Sigmoid colon (tissue), 7 donors: ENCODE results near the gene RPL22. TPM values are rescaled to one million over a fixed set of nuclear protein-coding genes. Genes with fewer than 3 reads are reported as not detected.

ENCODE experiments used
- DNase-seq: peaks from one replicate; pipeline ENCODE4 v3.0.0-alpha.2; 2019
- H3K27ac ChIP-seq, 4 donors: fragments of 200-600 bp; sonication (generic); one replicate each; pipeline ENCODE4 v1.5.1; 2016 to 2019; ENCODE audit warnings: mild to moderate bottlenecking in 1 of 4
- H3K27me3 ChIP-seq, 3 donors: fragments of 200-600 bp; sonication (generic); one replicate each; pipeline ENCODE4 v1.5.1; 2019; ENCODE audit warnings: mild to moderate bottlenecking in 1 of 3
- H3K36me3 ChIP-seq, 4 donors: fragments of 200-600 bp; sonication (generic); one replicate each; pipeline ENCODE4 v1.5.1; 2016 to 2019
- H3K4me1 ChIP-seq, 4 donors: fragments of 200-600 bp; sonication (generic); one replicate each; pipeline ENCODE4 v1.5.1; 2017 to 2019
- H3K4me3 ChIP-seq, 4 donors: fragments of 200-600 bp; sonication (generic); one replicate each; pipeline ENCODE4 v1.5.1; 2017 to 2019; ENCODE audit warnings: mild to moderate bottlenecking in 2 of 4, moderate library complexity in 1 of 4
- H3K9me3 ChIP-seq, 4 donors: fragments of 200-600 bp in 3 of 4; sonication (generic) in 3 of 4; one replicate each; pipeline versions ENCODE4 v1.5.1 to v1.6.1; 2013 to 2019
- EP300 ChIP-seq, 4 donors: sonication (generic); formaldehyde crosslinking; IDR thresholded peaks; one replicate each; pipeline ENCODE4 v1.6.1; 2017; ENCODE audit warnings: antibody characterized with exemption in 4 of 4
- POLR2A ChIP-seq, 2 donors: fragments of 450-650 bp; IDR thresholded peaks; one replicate each; pipeline ENCODE4 v1.6.1; 2016; ENCODE audit warnings: antibody characterized with exemption in 2 of 2, mild to moderate bottlenecking in 2 of 2, moderate library complexity in 2 of 2
- POLR2AphosphoS5 ChIP-seq, 4 donors: sonication (generic); formaldehyde crosslinking; IDR thresholded peaks; one replicate each; pipeline ENCODE4 v1.6.1; 2017; ENCODE audit warnings: antibody characterized with exemption in 4 of 4
- WGBS, 2 donors: extraction: QIAGEN DNeasy Blood & Tissue Kit; methylation state at CpG; one replicate each; pipeline ENCODE4 v1.1.7; 2013; 5-methylcytosine and 5-hydroxymethylcytosine counted together
- intact Hi-C: fragments of 100-400 bp; cut with DNase I; formaldehyde crosslinking; loops from one replicate; pipeline ENCODE4 v1.15.1; 2023
- polyA plus RNA-seq, 3 donors: library from polyadenylated mRNA; stranded (reverse); fragments of 200-250 nt; gene quantifications; one replicate each; pipeline ENCODE4 v1.2.3, GENCODE V29; 2013
- total RNA-seq, 4 donors: library from RNA; depleted of rRNA; stranded (reverse); fragments of >200 nt; gene quantifications; one replicate each; pipeline ENCODE4 v1.1.0, GENCODE V29; 2016
- TF ChIP-seq, protein P1 (sequence below), 4 experiments: fragments of 450-650 bp in 3 of 4; fragments of 200-600 bp in 1 of 4; IDR thresholded peaks; one replicate each; pipeline ENCODE4 v1.5.1; 2016 to 2019; ENCODE audit warnings: antibody characterized with exemption in 4 of 4, mild to moderate bottlenecking in 3 of 4, moderate library complexity in 2 of 4
- donor health status: healthy with polysubstance abuse.
- donor health status: Bipolar disorder and iron deficiency.
- donor health status: healthy.

The RPL22 gene
- total and polyA plus RNA-seq, 7 donors: 166 to 443 (median 267) TPM

DNA sequence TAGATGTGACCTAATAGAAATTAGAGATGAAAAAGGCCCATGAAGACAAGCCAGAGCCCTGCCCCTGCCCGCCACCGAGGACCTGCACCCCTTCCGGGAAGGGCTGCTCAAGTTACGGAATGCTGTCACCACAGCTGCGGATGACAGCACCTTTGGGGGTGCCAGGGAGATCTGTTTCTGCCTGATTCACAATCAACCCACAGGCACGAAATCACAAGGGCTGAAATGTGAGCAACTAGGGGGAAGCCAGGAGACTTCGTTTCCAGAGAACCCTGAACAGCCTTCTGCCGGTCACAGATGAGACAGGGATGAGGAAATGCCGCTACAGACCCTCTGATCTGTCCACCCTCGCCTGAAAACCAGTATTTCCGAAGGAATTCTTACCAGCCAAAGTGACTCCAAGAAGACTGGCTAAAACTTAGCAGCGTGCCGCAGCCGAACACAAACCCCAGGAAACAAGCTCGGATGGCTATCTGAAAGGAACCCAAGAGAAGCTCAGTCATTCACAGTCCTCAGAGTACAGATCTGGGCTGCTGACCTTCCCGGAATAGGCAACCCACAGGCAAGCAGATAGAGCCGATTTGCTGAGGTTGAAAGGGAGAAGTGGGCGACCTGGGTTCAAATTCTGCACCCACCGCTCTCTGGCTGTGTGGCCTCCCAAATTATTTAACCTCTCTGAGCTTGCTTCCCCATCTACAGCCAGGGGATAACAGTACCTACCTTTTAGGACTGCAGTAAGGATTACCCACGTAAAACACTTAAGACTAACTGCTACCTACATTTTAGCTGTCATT lies 35.3 kb upstream of the RPL22 start:
- WGBS, 2 donors: 54 to 69% methylated on average over 20 of the region's 20 CpGs
- Histone ChIP-seq H3K36me3 (peaks cover 11 to 42% (median 18%) of the 10 kb centered on the region in 4 donors), H3K27ac (peak overlapping the region in 2 of 4 donors; percentile 60 to 78), H3K4me3 (peak overlapping the region; percentile 49 to 75 (median 68)), H3K4me1 (peaks cover 0 to 19% (median 14%) of the 10 kb centered on the region in 4 donors), H3K27me3 (peaks cover 0 to 14% (median 7%) of the 10 kb centered on the region in 3 donors), H3K9me3 (no peaks in the 10 kb centered on the region)
- intact Hi-C loops: loop anchor here (2.0 kb wide), 1 partner anchor 36 kb away; the partner anchor contains the start of gene RPL22
- no peak for TF ChIP-seq POLR2A (IDR thresholded peaks at IDR 0.05)
- no peak for TF ChIP-seq POLR2AphosphoS5 (IDR thresholded peaks at IDR 0.05)
- TF ChIP-seq, protein P1, sequence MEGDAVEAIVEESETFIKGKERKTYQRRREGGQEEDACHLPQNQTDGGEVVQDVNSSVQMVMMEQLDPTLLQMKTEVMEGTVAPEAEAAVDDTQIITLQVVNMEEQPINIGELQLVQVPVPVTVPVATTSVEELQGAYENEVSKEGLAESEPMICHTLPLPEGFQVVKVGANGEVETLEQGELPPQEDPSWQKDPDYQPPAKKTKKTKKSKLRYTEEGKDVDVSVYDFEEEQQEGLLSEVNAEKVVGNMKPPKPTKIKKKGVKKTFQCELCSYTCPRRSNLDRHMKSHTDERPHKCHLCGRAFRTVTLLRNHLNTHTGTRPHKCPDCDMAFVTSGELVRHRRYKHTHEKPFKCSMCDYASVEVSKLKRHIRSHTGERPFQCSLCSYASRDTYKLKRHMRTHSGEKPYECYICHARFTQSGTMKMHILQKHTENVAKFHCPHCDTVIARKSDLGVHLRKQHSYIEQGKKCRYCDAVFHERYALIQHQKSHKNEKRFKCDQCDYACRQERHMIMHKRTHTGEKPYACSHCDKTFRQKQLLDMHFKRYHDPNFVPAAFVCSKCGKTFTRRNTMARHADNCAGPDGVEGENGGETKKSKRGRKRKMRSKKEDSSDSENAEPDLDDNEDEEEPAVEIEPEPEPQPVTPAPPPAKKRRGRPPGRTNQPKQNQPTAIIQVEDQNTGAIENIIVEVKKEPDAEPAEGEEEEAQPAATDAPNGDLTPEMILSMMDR (IDR thresholded peaks at IDR 0.05): no peak
- TF ChIP-seq EP300 (IDR thresholded peaks at IDR 0.05): no peak
- no peak for DNase-seq

DNA sequence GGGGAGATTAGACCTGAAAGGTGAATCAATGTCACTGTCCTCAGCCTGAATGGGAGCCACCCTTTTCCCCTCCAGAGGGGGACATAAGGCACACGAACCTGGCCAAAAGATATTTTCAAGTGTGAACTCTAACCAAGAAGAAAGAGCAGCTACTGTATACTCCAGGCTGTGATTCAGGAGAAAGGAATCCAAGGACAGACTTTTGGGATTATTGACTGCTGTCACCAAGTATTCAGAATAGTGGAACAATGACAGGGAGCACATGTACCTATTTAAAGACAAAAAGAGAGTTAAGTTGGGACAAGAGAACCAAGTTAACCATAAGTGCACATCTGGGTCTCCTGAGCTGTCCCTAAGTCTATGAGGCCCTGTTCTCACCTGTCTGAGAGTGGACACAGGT lies 34.0 kb upstream of the RPL22 start:
- Histone ChIP-seq H3K27me3 (peaks cover 0 to 1% (median 0%) of the 10 kb centered on the region in 3 donors), H3K36me3 (peaks cover 17 to 54% (median 20%) of the 10 kb centered on the region in 4 donors), H3K4me1 (peaks cover 0 to 19% (median 14%) of the 10 kb centered on the region in 4 donors), H3K27ac (no peak overlapping the region), H3K4me3 (no peak overlapping the region), H3K9me3 (no peaks in the 10 kb centered on the region)
- TF ChIP-seq POLR2A (IDR thresholded peaks at IDR 0.05) (no peak), POLR2AphosphoS5 (IDR thresholded peaks at IDR 0.05) (no peak), EP300 (IDR thresholded peaks at IDR 0.05) (no peak)
- TF ChIP-seq, protein P1 (IDR thresholded peaks at IDR 0.05): no peak
- WGBS, 2 donors: 63 to 73% methylated on average over 1 of the region's 1 CpG
- DNase-seq: no peak
- intact Hi-C loops: no loop called here

DNA sequence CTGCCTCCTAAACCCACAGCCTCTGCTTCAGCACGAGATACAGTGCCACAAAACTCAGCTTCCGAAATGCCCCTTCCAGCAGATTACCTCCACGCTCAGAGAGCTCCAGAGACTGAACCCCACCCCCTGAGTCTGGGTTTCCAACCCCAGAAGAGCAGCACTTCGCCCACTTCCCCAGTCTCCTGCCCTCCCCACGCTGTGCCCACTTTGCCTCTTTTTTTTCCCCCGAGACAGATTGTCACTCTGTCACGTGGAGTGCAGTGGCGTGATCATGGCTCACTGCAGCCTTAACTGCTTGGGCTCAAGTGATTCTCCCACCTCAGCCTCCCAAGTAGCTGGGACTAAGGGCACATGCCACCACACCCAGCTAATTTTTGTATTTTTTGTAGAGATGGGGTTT lies 26.3 kb upstream of the RPL22 start:
- DNase-seq: no peak
- Histone ChIP-seq H3K27me3 (no peaks in the 10 kb centered on the region), H3K9me3 (no peaks in the 10 kb centered on the region), H3K27ac (no peak overlapping the region), H3K4me3 (no peak overlapping the region), H3K4me1 (no peaks in the 10 kb centered on the region), H3K36me3 (peaks cover 22 to 90% (median 48%) of the 10 kb centered on the region in 4 donors)
- no peak for TF ChIP-seq POLR2AphosphoS5 (IDR thresholded peaks at IDR 0.05)
- no peak for TF ChIP-seq EP300 (IDR thresholded peaks at IDR 0.05)
- TF ChIP-seq, protein P1 (IDR thresholded peaks at IDR 0.05): no peak
- TF ChIP-seq POLR2A (IDR thresholded peaks at IDR 0.05): no peak
- 94 to 96% methylated on average over 8 of the region's 8 CpGs for WGBS, 2 donors
- intact Hi-C loops: no loop called here

DNA sequence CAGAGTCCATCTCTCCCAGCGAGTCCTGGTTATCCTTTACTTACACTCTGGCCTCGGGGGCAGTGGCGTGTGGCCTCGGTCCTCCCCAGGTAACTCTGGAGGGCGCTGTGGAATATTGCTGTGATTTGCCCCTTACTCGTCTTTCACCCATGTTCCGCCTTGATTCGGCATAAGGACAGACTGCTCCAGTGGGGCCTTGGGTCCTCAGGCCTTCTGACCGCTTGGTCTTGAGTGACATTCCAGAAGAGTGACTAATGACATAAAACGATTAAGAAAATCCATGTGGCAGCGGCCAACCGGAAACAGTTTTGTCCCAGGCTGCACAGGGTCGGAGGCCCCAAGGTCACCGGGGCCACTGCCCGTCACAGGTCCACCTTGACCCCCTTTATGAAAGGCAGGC lies 25.3 kb upstream of the RPL22 start:
- no peaks in the 10 kb centered on the region for H3K4me1 ChIP-seq
- H3K27ac ChIP-seq: no peak overlapping the region
- intact Hi-C loops: no loop called here
- no peaks in the 10 kb centered on the region for H3K27me3 ChIP-seq
- H3K9me3 ChIP-seq: no peaks in the 10 kb centered on the region
- TF ChIP-seq, protein P1 (IDR thresholded peaks at IDR 0.05): no peak
- TF ChIP-seq POLR2A (IDR thresholded peaks at IDR 0.05): no peak
- no peak for TF ChIP-seq POLR2AphosphoS5 (IDR thresholded peaks at IDR 0.05)
- no peak for TF ChIP-seq EP300 (IDR thresholded peaks at IDR 0.05)
- no peak overlapping the region for H3K4me3 ChIP-seq
- no peak for DNase-seq
- peaks cover 12 to 84% (median 43%) of the 10 kb centered on the region in 4 donors for H3K36me3 ChIP-seq
- 85 to 90% methylated on average over 15 of the region's 15 CpGs for WGBS, 2 donors
